ENCODE data around the gene ADGRV1. TPM values are rescaled to one million over a fixed set of nuclear protein-coding genes. Genes with fewer than 3 reads are reported as not detected.

ADGRV1 gene
- total RNA-seq, 4 donors from 2014 or later = not detected

GRCh38 chr5:91025956-91026355 is 467.4 kb downstream of the ADGRV1 start:
- TF ChIP-seq CTCF (IDR thresholded peaks at IDR 0.05; ENCODE audit: low read depth) = no peak

GRCh38 chr5:91026466-91026865 is 467.9 kb downstream of the ADGRV1 start:
- no peak for TF ChIP-seq CTCF (IDR thresholded peaks at IDR 0.05; ENCODE audit: low read depth)

- no peak for TF ChIP-seq CTCF (IDR thresholded peaks at IDR 0.05; ENCODE audit: low read depth)
Observed at GRCh38 chr5:91027405-91028139, 469.0 kb downstream of the ADGRV1 start.

- TF ChIP-seq CTCF (IDR thresholded peaks at IDR 0.05; ENCODE audit: low read depth) = no peak
Observed at GRCh38 chr5:91028499-91028956, 469.9 kb downstream of the ADGRV1 start.

- no peak for TF ChIP-seq CTCF (IDR thresholded peaks at IDR 0.05; ENCODE audit: low read depth)
Observed at GRCh38 chr5:91030521-91031401, 472.2 kb downstream of the ADGRV1 start.

- no peak for TF ChIP-seq CTCF (IDR thresholded peaks at IDR 0.05; ENCODE audit: low read depth)
Observed at GRCh38 chr5:91031402-91031752, 472.8 kb downstream of the ADGRV1 start.

- TF ChIP-seq CTCF (IDR thresholded peaks at IDR 0.05; ENCODE audit: low read depth) = no peak
Observed at GRCh38 chr5:91032125-91032524, 473.5 kb downstream of the ADGRV1 start.
